Upper lobe of left lung (tissue), 4 donors: ENCODE results near the gene DNAJC17.

Experiments used
- EP300 ChIP-seq, 4 donors: sonication (generic); formaldehyde crosslinking; IDR thresholded peaks; one replicate each; pipeline ENCODE4 v1.5.1; 2017; ENCODE audit warnings: antibody characterized with exemption in 4 of 4, control low read depth in 2 of 4
- POLR2A ChIP-seq, 4 donors: fragments of 450-650 bp; IDR thresholded peaks; one replicate each; pipeline ENCODE4 v1.5.1; 2016 to 2017; ENCODE audit warnings: antibody characterized with exemption in 4 of 4, mild to moderate bottlenecking in 2 of 4
- POLR2AphosphoS5 ChIP-seq, 2 donors: sonication (generic); formaldehyde crosslinking; IDR thresholded peaks; one replicate each; pipeline ENCODE4 v1.5.1; 2017; ENCODE audit warnings: antibody characterized with exemption in 2 of 2
- TF ChIP-seq, protein P1 (sequence below), 6 experiments: fragments of 450-650 bp in 4 of 6; fragments of 200-600 bp in 2 of 6; sonication (generic) in 2 of 6; IDR thresholded peaks; one replicate each; pipeline ENCODE4 v1.5.1; 2016 to 2019; ENCODE audit warnings: antibody characterized with exemption in 6 of 6

DNA sequence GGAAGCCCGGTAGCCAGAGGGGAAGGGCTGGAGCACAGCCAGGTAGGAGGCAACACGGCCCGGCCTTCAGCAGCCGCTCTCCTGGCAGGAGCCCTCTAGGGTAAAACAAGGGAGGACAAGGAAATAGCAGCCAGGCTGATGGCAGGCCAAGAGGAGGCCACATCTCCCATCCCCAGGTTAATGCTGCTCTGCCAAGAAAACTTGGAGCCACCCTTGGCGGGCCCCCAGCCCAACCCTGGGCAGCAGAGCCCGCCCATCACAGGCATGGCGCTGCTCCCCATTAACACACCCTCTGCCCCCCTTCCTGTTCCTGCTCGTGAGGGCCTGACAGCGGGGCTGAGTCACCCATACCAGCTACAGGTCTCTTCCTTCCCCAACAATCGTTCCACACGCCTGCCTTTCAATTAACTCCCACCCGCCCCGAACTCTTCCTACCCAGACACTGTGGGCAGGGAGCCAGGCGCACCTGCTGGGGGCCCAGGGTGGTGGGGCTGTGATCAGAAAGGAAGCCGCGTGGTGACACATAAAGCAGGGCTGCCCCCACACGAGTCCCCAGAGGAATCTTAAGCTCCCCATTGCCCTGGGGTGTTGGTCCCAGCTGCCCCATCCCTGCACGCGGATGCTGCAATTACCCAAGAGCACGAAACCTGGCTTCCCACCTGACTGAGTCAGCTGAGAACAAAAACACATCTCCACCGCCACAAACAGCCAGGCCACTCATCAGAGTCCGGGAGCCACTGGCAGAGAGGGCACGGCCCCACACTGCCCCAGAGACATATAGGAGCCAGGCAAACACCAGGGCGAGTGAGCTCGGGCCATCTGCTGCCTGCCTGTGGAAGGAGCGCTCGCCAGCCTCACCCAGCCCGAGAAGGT lies 37.8 kb downstream of the DNAJC17 start, which contains the start of gene C15orf62:
- TF ChIP-seq POLR2AphosphoS5 (IDR thresholded peaks at IDR 0.05) = no peak
- TF ChIP-seq EP300 (IDR thresholded peaks at IDR 0.05) = no peak
- TF ChIP-seq POLR2A (IDR thresholded peaks at IDR 0.05) = peak in 1 of 4 donors; percentile 33
- TF ChIP-seq, protein P1, sequence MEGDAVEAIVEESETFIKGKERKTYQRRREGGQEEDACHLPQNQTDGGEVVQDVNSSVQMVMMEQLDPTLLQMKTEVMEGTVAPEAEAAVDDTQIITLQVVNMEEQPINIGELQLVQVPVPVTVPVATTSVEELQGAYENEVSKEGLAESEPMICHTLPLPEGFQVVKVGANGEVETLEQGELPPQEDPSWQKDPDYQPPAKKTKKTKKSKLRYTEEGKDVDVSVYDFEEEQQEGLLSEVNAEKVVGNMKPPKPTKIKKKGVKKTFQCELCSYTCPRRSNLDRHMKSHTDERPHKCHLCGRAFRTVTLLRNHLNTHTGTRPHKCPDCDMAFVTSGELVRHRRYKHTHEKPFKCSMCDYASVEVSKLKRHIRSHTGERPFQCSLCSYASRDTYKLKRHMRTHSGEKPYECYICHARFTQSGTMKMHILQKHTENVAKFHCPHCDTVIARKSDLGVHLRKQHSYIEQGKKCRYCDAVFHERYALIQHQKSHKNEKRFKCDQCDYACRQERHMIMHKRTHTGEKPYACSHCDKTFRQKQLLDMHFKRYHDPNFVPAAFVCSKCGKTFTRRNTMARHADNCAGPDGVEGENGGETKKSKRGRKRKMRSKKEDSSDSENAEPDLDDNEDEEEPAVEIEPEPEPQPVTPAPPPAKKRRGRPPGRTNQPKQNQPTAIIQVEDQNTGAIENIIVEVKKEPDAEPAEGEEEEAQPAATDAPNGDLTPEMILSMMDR (IDR thresholded peaks at IDR 0.05) = no peak
